Subcutaneous abdominal adipose tissue (tissue), 5 donors: ENCODE data around the gene SRCAP.
A peak's percentile ranks its signal among the peaks of the same experiment; 100 is the strongest.

ENCODE experiments used
- H3K27ac ChIP-seq: one replicate; pipeline ENCODE4 v1.7.0; 2013; ENCODE audit warnings: low read depth, mild to moderate bottlenecking, inconsistent platforms, low read length, moderate library complexity
- H3K27me3 ChIP-seq, 5 donors: one replicate each; pipeline ENCODE4 v1.7.0; 2013; ENCODE audit warnings: low read length in 5 of 5, inconsistent platforms in 1 of 5; ENCODE audit not compliant: control insufficient read depth in 5 of 5, insufficient read depth in 4 of 5
- H3K36me3 ChIP-seq, 5 donors: one replicate each; pipeline ENCODE4 v1.7.0; 2013; ENCODE audit warnings: low read length in 5 of 5; ENCODE audit not compliant: control insufficient read depth in 5 of 5, insufficient read depth in 5 of 5
- H3K4me1 ChIP-seq, 5 donors: one replicate each; pipeline ENCODE4 v1.7.0; 2013; ENCODE audit warnings: low read length in 5 of 5, mild to moderate bottlenecking in 3 of 5, moderate library complexity in 1 of 5; ENCODE audit not compliant: control insufficient read depth in 5 of 5, insufficient read depth in 5 of 5
- H3K4me3 ChIP-seq, 5 donors: one replicate each; pipeline ENCODE4 v1.7.0; 2013; ENCODE audit warnings: low read length in 5 of 5, low read depth in 1 of 5
- H3K9ac ChIP-seq, 5 donors: one replicate each; pipeline ENCODE4 v1.7.0; 2013; ENCODE audit warnings: low read length in 5 of 5, mild to moderate bottlenecking in 4 of 5, moderate library complexity in 3 of 5
- H3K9me3 ChIP-seq, 5 donors: one replicate each; pipeline ENCODE4 v1.7.0; 2013; ENCODE audit warnings: low read length in 5 of 5; ENCODE audit not compliant: control insufficient read depth in 5 of 5
- donor health status: healthy.
- donor health status: healthy.
- donor health status: healthy.
- donor health status: healthy.
- donor health status: healthy.

SRCAP gene

GRCh38 chr16:30755955-30756780 lies 57.2 kb downstream of the SRCAP start:
- no peak overlapping the region for H3K9ac ChIP-seq
- H3K27ac ChIP-seq, result no peak overlapping the region

GRCh38 chr16:30756781-30757100 lies 57.8 kb downstream of the SRCAP start:
- no peak overlapping the region for H3K27ac ChIP-seq
- H3K36me3 ChIP-seq, result peaks cover 0 to 57% (median 31%) of the 10 kb centered on the region in 5 donors
- no peak overlapping the region for H3K9ac ChIP-seq
- H3K4me3 ChIP-seq, result no peak overlapping the region
- H3K4me1 ChIP-seq, result peaks cover 0 to 25% (median 10%) of the 10 kb centered on the region in 5 donors
- H3K9me3 ChIP-seq, result no peaks in the 10 kb centered on the region
- no peaks in the 10 kb centered on the region for H3K27me3 ChIP-seq

More at GRCh38 chr16:30755955-30756780, 57.2 kb downstream of the SRCAP start:
- H3K4me3 ChIP-seq, result no peak overlapping the region
- H3K9me3 ChIP-seq, result no peaks in the 10 kb centered on the region
- peaks cover 0 to 63% (median 36%) of the 10 kb centered on the region in 5 donors for H3K36me3 ChIP-seq
- peaks cover 0 to 19% (median 5%) of the 10 kb centered on the region in 5 donors for H3K4me1 ChIP-seq
- H3K27me3 ChIP-seq, result no peaks in the 10 kb centered on the region

GRCh38 chr16:30757316-30757715 lies 58.3 kb downstream of the SRCAP start:
- Histone ChIP-seq H3K27ac (no peak overlapping the region), H3K9ac (no peak overlapping the region), H3K9me3 (no peaks in the 10 kb centered on the region), H3K36me3 (peaks cover 0 to 53% (median 31%) of the 10 kb centered on the region in 5 donors), H3K27me3 (no peaks in the 10 kb centered on the region), H3K4me1 (peaks cover 0 to 29% (median 11%) of the 10 kb centered on the region in 5 donors), H3K4me3 (no peak overlapping the region)

GRCh38 chr16:30758988-30759491 lies 60.1 kb downstream of the SRCAP start:
- H3K4me3 ChIP-seq, result no peak overlapping the region
- H3K9me3 ChIP-seq, result no peaks in the 10 kb centered on the region
- no peaks in the 10 kb centered on the region for H3K27me3 ChIP-seq
- H3K4me1 ChIP-seq, result peaks cover 7 to 46% (median 28%) of the 10 kb centered on the region in 5 donors
- no peak overlapping the region for H3K9ac ChIP-seq
- peaks cover 4 to 46% (median 29%) of the 10 kb centered on the region in 5 donors for H3K36me3 ChIP-seq
- H3K27ac ChIP-seq, result no peak overlapping the region

GRCh38 chr16:30760001-30760559 lies 61.1 kb downstream of the SRCAP start:
- H3K9me3 ChIP-seq, result no peaks in the 10 kb centered on the region
- H3K9ac ChIP-seq, result no peak overlapping the region
- no peak overlapping the region for H3K4me3 ChIP-seq
- H3K27ac ChIP-seq, result no peak overlapping the region
- no peaks in the 10 kb centered on the region for H3K27me3 ChIP-seq
- peaks cover 7 to 48% (median 28%) of the 10 kb centered on the region in 5 donors for H3K4me1 ChIP-seq
- peaks cover 4 to 51% (median 36%) of the 10 kb centered on the region in 5 donors for H3K36me3 ChIP-seq

GRCh38 chr16:30760577-30761426 lies 61.8 kb downstream of the SRCAP start:
- H3K9ac ChIP-seq, result peak overlapping the region in 3 of 5 donors; percentile 21 to 68 (median 63)
- H3K4me1 ChIP-seq, result peaks cover 7 to 48% (median 28%) of the 10 kb centered on the region in 5 donors
- H3K4me3 ChIP-seq, result peak overlapping the region in 4 of 5 donors; percentile 83 to 97 (median 94)
- no peaks in the 10 kb centered on the region for H3K27me3 ChIP-seq
- peaks cover 4 to 53% (median 43%) of the 10 kb centered on the region in 5 donors for H3K36me3 ChIP-seq
- H3K9me3 ChIP-seq, result no peaks in the 10 kb centered on the region
- no peak overlapping the region for H3K27ac ChIP-seq

- Histone ChIP-seq H3K4me1 (peaks cover 7 to 48% (median 28%) of the 10 kb centered on the region in 5 donors), H3K36me3 (peaks cover 4 to 53% (median 43%) of the 10 kb centered on the region in 5 donors), H3K9ac (peak overlapping the region in 4 of 5 donors; percentile 21 to 68 (median 58)), H3K9me3 (no peaks in the 10 kb centered on the region), H3K27ac (no peak overlapping the region), H3K4me3 (peak overlapping the region; percentile 83 to 97 (median 93)), H3K27me3 (no peaks in the 10 kb centered on the region)
Measured at GRCh38 chr16:30761427-30761927, 62.5 kb downstream of the SRCAP start.

- peak within 1 kb of the TSS; percentile 83 to 97 (median 93) for H3K4me3 ChIP-seq
- peak within 1 kb of the TSS; percentile 73 to 86 (median 75) for H3K9ac ChIP-seq
- H3K9me3 ChIP-seq, result no peaks in the 10 kb centered on the region
- H3K36me3 ChIP-seq, result peaks cover 6 to 53% (median 44%) of the 10 kb centered on the region in 5 donors
- H3K27ac ChIP-seq, result peak within 1 kb of the TSS; percentile 69
- peaks cover 7 to 48% (median 28%) of the 10 kb centered on the region in 5 donors for H3K4me1 ChIP-seq
- no peaks in the 10 kb centered on the region for H3K27me3 ChIP-seq
Measured at GRCh38 chr16:30761928-30762902, 63.2 kb downstream of the SRCAP start, which contains the start of the genes CFAP119 and RNF40. Gene CFAP119 (minus strand): TSS chr16:30762062. CDS start chr16:30761748, 314 bp downstream. Gene RNF40 (plus strand): TSS chr16:30762322. CDS start chr16:30762546, 224 bp downstream.
